ENCODE results near the gene TOR4A.

The TOR4A gene

DNA sequence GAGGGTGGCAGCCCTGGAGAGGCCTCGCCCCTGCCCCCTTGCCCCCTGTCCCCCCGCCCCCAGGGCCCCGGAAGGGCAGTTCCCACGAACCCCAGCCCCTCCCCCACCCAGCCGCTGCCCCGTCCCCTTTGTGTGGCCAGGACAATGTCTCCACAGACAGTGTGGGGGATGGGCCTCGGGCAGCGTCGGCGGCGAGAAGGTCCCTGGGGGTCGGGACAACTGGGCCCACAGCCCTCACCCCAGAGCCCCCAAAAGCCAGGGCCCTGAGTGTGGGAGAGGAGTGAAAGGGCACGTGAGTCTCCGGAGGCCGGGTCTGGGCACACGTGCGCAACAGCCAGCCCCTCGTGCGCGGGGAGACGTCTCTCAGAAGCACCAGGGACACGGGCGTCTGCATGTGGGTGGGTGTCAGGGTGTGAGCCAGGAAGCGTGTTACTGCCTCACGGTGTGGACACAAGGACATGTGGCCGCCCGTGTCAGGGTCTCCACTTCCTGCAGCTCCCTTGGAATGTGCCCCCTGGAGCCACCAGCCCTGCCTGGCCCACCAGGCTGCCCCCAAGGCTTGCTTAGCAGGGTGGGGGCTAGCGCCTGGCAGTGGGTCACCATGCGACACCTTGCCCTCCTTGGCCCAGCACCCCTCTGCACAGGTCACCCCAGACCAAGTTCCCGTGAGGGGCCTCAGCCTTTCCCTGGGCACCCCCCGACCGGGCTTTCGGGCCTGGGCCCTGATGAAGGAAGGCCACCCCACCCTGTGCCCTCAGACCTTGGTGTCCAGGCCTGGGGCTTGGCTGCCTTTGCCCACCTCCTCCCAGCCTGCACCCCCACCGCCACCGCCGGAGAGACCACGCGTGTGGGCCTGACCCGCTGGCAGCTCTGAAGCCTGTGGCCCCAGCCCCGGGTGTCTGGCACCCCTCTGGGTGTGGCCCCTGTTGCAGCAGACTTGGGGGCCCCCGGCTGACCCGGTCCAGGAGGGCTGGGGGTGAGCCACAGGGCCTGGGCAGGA, 37.3 kb downstream of the TOR4A start:
- TF ChIP-seq, protein P1, sequence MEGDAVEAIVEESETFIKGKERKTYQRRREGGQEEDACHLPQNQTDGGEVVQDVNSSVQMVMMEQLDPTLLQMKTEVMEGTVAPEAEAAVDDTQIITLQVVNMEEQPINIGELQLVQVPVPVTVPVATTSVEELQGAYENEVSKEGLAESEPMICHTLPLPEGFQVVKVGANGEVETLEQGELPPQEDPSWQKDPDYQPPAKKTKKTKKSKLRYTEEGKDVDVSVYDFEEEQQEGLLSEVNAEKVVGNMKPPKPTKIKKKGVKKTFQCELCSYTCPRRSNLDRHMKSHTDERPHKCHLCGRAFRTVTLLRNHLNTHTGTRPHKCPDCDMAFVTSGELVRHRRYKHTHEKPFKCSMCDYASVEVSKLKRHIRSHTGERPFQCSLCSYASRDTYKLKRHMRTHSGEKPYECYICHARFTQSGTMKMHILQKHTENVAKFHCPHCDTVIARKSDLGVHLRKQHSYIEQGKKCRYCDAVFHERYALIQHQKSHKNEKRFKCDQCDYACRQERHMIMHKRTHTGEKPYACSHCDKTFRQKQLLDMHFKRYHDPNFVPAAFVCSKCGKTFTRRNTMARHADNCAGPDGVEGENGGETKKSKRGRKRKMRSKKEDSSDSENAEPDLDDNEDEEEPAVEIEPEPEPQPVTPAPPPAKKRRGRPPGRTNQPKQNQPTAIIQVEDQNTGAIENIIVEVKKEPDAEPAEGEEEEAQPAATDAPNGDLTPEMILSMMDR (IDR thresholded peaks at IDR 0.05; ENCODE audit: insufficient read depth, low read length), result no peak
- TF ChIP-seq POLR2AphosphoS5 (IDR thresholded peaks at IDR 0.05; ENCODE audit: low read depth) (no peak), SPI1 (IDR thresholded peaks at IDR 0.05; ENCODE audit: borderline replicate concordance, low read depth) (no peak), GABPA (IDR thresholded peaks at IDR 0.05; ENCODE audit: low read depth) (no peak)
- TF ChIP-seq, protein P2, sequence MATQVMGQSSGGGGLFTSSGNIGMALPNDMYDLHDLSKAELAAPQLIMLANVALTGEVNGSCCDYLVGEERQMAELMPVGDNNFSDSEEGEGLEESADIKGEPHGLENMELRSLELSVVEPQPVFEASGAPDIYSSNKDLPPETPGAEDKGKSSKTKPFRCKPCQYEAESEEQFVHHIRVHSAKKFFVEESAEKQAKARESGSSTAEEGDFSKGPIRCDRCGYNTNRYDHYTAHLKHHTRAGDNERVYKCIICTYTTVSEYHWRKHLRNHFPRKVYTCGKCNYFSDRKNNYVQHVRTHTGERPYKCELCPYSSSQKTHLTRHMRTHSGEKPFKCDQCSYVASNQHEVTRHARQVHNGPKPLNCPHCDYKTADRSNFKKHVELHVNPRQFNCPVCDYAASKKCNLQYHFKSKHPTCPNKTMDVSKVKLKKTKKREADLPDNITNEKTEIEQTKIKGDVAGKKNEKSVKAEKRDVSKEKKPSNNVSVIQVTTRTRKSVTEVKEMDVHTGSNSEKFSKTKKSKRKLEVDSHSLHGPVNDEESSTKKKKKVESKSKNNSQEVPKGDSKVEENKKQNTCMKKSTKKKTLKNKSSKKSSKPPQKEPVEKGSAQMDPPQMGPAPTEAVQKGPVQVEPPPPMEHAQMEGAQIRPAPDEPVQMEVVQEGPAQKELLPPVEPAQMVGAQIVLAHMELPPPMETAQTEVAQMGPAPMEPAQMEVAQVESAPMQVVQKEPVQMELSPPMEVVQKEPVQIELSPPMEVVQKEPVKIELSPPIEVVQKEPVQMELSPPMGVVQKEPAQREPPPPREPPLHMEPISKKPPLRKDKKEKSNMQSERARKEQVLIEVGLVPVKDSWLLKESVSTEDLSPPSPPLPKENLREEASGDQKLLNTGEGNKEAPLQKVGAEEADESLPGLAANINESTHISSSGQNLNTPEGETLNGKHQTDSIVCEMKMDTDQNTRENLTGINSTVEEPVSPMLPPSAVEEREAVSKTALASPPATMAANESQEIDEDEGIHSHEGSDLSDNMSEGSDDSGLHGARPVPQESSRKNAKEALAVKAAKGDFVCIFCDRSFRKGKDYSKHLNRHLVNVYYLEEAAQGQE (IDR thresholded peaks at IDR 0.05; ENCODE audit: insufficient replicate concordance, low read depth), result no peak
- no peak for DNase-seq (ENCODE audit: low read depth in 1 of 2, low spot score in 1 of 2)
- no peak overlapping the region for H3K4me3 ChIP-seq (replicated peaks; ENCODE audit: insufficient read depth, low read length)
- H3K27ac ChIP-seq (replicated peaks), result no peak overlapping the region
- peaks cover 6% of the 10 kb centered on the region for H3K27me3 ChIP-seq (ENCODE audit: insufficient read depth, poor library complexity, severe bottlenecking)

DNA sequence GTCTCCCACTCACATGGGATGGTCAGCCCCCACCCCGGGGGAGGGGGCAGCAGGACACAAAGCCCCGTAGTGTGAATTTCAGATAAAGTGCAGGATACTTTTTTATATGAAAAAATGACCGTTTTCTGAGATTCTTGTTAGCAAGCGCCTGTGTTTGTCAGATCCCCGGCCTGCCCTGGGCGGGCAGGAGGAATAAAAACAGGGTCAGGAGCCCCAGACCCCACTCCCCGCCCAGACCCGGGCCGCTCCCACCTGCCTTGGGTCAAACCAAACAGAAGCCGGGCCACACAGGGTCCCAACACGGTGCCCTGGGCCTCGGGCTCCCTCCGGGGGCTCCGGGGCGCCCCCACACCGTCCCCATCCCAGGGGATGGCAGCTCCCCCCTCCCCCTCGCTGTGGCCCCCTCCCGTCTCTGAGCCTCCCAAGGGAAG, 38.1 kb downstream of the TOR4A start:
- no peak overlapping the region for H3K4me3 ChIP-seq (replicated peaks; ENCODE audit: insufficient read depth, low read length)
- no peak for TF ChIP-seq POLR2AphosphoS5 (IDR thresholded peaks at IDR 0.05; ENCODE audit: low read depth)
- DNase-seq (ENCODE audit: low read depth in 1 of 2, low spot score in 1 of 2), result no peak
- H3K27me3 ChIP-seq (ENCODE audit: insufficient read depth, poor library complexity, severe bottlenecking), result peaks cover 6% of the 10 kb centered on the region
- H3K27ac ChIP-seq (replicated peaks), result no peak overlapping the region

DNA sequence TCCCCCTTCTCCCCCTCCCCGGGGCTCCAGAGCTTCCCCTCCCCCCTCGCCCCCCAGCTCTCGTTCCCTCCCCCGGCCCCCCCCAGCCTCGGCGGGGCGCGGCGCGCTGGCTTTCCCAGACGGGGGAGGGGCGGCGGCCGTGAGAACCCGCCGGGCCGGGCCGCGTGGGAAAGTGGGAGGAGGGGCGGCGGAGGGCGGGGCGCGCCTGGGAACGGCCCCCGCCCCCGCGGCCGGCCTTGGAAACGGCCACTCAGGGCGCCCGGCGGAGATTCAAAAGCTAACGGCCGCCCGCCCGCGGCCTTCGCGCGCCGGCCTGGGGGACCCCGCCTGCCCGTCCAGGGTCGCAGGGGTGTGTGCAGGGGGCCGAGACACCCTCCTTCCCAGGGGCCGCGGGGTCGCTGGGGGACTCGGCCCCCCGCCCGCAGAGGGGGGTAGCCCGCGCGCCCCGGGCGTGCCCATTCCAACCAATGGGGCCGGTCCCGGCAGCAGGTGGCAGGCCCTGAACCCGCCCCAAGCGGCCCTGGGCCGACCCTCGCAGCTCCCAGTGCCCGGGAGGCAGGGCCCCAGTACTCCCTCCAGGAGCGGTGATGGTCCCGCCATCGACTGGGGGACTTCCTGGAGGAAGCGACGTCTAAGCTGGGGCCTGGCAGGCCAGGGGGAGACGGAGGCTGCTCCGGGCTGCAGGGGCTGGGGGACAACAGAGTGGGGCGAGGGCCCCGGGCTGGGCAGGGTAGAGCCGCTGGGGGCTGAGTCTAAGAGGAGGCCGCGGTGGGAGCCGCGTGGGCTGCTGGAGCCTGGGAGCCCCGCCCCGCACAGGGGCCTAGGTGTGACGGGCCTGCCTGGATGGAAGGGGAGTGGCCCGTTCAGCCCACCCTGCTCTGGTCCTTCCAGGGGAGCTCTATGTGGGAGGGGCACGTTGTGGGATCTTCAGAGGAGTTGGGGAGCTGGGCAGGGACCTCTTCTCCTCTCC, 38.8 kb downstream of the TOR4A start:
- no peak for DNase-seq (ENCODE audit: low read depth in 1 of 2, low spot score in 1 of 2)
- Histone ChIP-seq H3K4me3 (replicated peaks; ENCODE audit: insufficient read depth, low read length) (no peak overlapping the region), H3K27ac (replicated peaks) (no peak overlapping the region), H3K27me3 (ENCODE audit: insufficient read depth, poor library complexity, severe bottlenecking) (peaks cover 6% of the 10 kb centered on the region)
- TF ChIP-seq, protein P1 (IDR thresholded peaks at IDR 0.05; ENCODE audit: insufficient read depth, low read length), result no peak
- TF ChIP-seq SPI1 (IDR thresholded peaks at IDR 0.05; ENCODE audit: borderline replicate concordance, low read depth) (no peak), POLR2AphosphoS5 (IDR thresholded peaks at IDR 0.05; ENCODE audit: low read depth) (no peak), GABPA (IDR thresholded peaks at IDR 0.05; ENCODE audit: low read depth) (no peak)
- TF ChIP-seq, protein P2 (IDR thresholded peaks at IDR 0.05; ENCODE audit: insufficient replicate concordance, low read depth), result no peak

All from HL-60 (cell line).